ENCODE measurements around the gene C10orf67.

Gene C10orf67

DNA sequence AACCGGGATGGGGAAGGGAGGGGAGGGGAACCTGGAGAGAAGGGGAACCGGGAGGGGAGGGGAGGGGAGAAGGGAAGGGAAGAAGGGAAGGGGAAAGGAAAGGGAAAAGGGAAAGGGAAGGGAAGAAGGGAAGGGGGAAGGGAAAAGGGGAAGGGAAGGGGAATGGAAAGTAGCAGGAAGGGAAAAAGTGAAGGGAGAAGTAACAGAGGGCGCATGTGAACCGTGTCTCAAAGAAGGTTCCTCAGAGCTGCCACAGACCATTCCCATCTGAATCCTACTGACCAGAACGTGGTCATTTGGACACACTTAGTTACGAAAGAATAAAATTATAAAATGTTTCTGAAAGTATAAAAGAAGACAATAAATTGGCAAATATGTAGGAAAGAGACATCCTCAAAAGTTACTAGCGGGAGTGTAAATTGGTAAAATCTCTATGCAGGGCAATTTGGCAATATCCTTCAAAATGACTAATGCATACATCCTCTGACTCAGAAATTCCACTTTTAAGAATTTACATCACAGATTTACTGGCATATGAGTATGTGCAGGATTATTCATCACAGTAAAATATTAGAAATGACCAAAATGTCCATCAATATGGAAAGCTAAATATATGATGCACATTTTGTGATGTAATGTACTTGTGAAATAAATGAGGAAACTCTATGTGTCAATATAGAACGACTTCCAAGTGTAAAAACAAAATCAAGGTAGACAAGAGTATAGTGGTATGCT lies 12.9 kb downstream of the C10orf67 start:
- Histone ChIP-seq H3K27ac (ENCODE audit: low read depth, low read length) (no peak overlapping the region), H3K27me3 (ENCODE audit: control insufficient read depth, insufficient read depth, low read length) (no peaks in the 10 kb centered on the region), H3K4me1 (ENCODE audit: control insufficient read depth, insufficient read depth, low read length) (no peaks in the 10 kb centered on the region)

GRCh38 chr10:23330948-23331347 lies 13.6 kb downstream of the C10orf67 start:
- Histone ChIP-seq H3K27me3 (ENCODE audit: control insufficient read depth, insufficient read depth, low read length) (no peaks in the 10 kb centered on the region), H3K36me3 (ENCODE audit: control insufficient read depth, insufficient read depth, low read length) (no peaks in the 10 kb centered on the region), H3K9ac (ENCODE audit: low read length) (no peak overlapping the region), H3K27ac (ENCODE audit: low read depth, low read length) (no peak overlapping the region), H3K4me3 (ENCODE audit: low read length) (no peak overlapping the region), H3K4me1 (ENCODE audit: control insufficient read depth, insufficient read depth, low read length) (no peaks in the 10 kb centered on the region)

More for the DNA sequence above, 12.9 kb downstream of the C10orf67 start:
- Histone ChIP-seq H3K36me3 (ENCODE audit: control insufficient read depth, insufficient read depth, low read length) (no peaks in the 10 kb centered on the region), H3K4me3 (ENCODE audit: low read length) (no peak overlapping the region), H3K9ac (ENCODE audit: low read length) (no peak overlapping the region)

GRCh38 chr10:23326544-23327307 lies 17.9 kb downstream of the C10orf67 start:
- Histone ChIP-seq H3K9ac (ENCODE audit: low read length) (no peak overlapping the region), H3K27ac (ENCODE audit: low read depth, low read length) (no peak overlapping the region), H3K36me3 (ENCODE audit: control insufficient read depth, insufficient read depth, low read length) (no peaks in the 10 kb centered on the region), H3K4me1 (ENCODE audit: control insufficient read depth, insufficient read depth, low read length) (no peaks in the 10 kb centered on the region), H3K4me3 (ENCODE audit: low read length) (no peak overlapping the region), H3K27me3 (ENCODE audit: control insufficient read depth, insufficient read depth, low read length) (no peaks in the 10 kb centered on the region)

DNA sequence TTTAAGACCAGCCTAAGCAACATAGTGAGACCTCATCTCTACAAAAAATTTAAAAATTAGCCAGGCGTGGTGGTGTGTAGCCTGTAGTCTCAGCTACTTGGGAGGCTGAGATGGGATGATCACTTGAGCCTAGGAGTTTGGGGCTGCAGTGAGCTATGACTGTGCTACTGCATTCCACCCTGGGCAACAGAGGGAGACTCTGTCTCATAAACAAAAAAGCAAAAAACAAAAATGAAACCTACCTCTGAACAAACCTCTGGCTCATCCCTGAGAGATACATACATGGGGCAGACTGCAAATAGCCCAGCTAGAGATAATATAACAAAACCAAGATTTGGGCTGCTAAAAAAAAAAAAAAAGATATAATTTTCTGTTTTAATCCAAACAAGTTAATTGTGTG lies 19.5 kb downstream of the C10orf67 start:
- Histone ChIP-seq H3K4me1 (ENCODE audit: control insufficient read depth, insufficient read depth, low read length) (no peaks in the 10 kb centered on the region), H3K27me3 (ENCODE audit: control insufficient read depth, insufficient read depth, low read length) (no peaks in the 10 kb centered on the region), H3K9ac (ENCODE audit: low read length) (no peak overlapping the region), H3K4me3 (ENCODE audit: low read length) (no peak overlapping the region), H3K27ac (ENCODE audit: low read depth, low read length) (no peak overlapping the region), H3K36me3 (ENCODE audit: control insufficient read depth, insufficient read depth, low read length) (no peaks in the 10 kb centered on the region)

DNA sequence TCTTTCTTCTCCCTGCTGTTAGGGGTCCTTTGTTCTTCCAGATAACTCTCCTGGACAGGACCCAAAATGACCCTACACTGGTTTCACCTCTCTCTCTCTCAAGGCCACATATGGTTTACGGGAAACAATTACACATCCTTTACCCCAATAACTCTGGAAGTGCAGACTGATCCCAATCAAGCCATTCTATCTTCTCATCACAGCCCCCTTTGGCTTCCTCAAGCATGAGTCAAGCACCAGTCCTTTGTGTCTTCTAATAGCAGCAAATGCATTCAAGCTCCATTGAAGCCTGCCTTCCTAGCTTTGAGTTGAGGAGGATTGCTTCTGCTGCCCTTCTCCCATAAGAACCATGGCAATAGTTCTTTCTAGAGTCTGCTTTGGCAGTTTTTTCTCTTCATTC lies 20.2 kb downstream of the C10orf67 start:
- Histone ChIP-seq H3K36me3 (ENCODE audit: control insufficient read depth, insufficient read depth, low read length) (no peaks in the 10 kb centered on the region), H3K9ac (ENCODE audit: low read length) (no peak overlapping the region)

GRCh38 chr10:23322082-23322481 lies 22.5 kb downstream of the C10orf67 start:
- Histone ChIP-seq H3K36me3 (ENCODE audit: control insufficient read depth, insufficient read depth, low read length) (no peaks in the 10 kb centered on the region), H3K4me1 (ENCODE audit: control insufficient read depth, insufficient read depth, low read length) (no peaks in the 10 kb centered on the region), H3K4me3 (ENCODE audit: low read length) (no peak overlapping the region), H3K27ac (ENCODE audit: low read depth, low read length) (no peak overlapping the region), H3K27me3 (ENCODE audit: control insufficient read depth, insufficient read depth, low read length) (no peaks in the 10 kb centered on the region), H3K9ac (ENCODE audit: low read length) (no peak overlapping the region)

More for the DNA sequence above, 20.2 kb downstream of the C10orf67 start:
- Histone ChIP-seq H3K27me3 (ENCODE audit: control insufficient read depth, insufficient read depth, low read length) (no peaks in the 10 kb centered on the region), H3K27ac (ENCODE audit: low read depth, low read length) (no peak overlapping the region), H3K4me3 (ENCODE audit: low read length) (no peak overlapping the region), H3K4me1 (ENCODE audit: control insufficient read depth, insufficient read depth, low read length) (no peaks in the 10 kb centered on the region)

- Histone ChIP-seq H3K27me3 (ENCODE audit: control insufficient read depth, insufficient read depth, low read length) (no peaks in the 10 kb centered on the region), H3K36me3 (ENCODE audit: control insufficient read depth, insufficient read depth, low read length) (no peaks in the 10 kb centered on the region), H3K4me3 (ENCODE audit: low read length) (no peak overlapping the region), H3K9ac (ENCODE audit: low read length) (no peak overlapping the region), H3K4me1 (ENCODE audit: control insufficient read depth, insufficient read depth, low read length) (no peaks in the 10 kb centered on the region), H3K27ac (ENCODE audit: low read depth, low read length) (no peak overlapping the region)
Observed at GRCh38 chr10:23319835-23320234, 24.8 kb downstream of the C10orf67 start.

DNA sequence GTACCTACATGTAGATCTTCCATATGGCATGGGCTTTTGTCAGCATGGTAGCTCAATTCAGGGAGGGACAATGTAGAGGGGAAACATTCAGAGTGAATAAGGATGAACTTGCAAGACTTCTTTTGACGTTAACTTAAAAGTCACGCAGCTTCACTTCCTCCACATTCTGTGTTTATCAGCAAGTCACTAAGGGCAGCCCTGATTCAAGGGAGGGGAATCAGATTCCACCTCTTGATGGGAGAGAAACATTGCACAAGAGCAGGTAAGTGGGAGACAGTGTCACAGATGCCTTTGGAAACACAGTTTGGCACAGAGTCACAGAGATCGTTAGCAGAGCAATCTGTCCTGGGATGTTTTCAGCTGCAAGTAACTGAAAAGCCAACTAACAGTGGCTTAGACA lies 26.2 kb downstream of the C10orf67 start:
- Histone ChIP-seq H3K27me3 (ENCODE audit: control insufficient read depth, insufficient read depth, low read length) (no peaks in the 10 kb centered on the region), H3K4me1 (ENCODE audit: control insufficient read depth, insufficient read depth, low read length) (no peaks in the 10 kb centered on the region), H3K4me3 (ENCODE audit: low read length) (no peak overlapping the region), H3K27ac (ENCODE audit: low read depth, low read length) (no peak overlapping the region), H3K36me3 (ENCODE audit: control insufficient read depth, insufficient read depth, low read length) (no peaks in the 10 kb centered on the region), H3K9ac (ENCODE audit: low read length) (no peak overlapping the region)

DNA sequence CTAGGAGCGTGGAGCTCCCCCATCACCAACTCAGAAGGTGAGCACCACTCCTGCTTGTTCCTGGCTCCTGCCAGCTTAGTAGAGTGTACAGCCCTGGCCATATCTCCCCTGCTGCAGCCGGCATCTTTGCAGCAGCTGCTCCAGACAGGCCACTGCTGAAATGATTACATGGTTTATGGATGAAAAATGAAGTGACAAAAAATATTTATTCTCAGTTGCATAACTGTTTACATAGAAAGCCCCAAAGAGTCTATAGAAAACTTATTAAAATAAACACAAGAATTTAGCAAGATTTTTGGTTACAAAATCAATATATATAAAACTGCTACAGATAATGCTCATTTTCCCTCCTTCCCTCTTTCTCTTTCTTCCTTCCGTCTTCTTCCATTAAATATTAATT lies 27.2 kb downstream of the C10orf67 start:
- Histone ChIP-seq H3K27ac (ENCODE audit: low read depth, low read length) (no peak overlapping the region), H3K27me3 (ENCODE audit: control insufficient read depth, insufficient read depth, low read length) (no peaks in the 10 kb centered on the region), H3K4me3 (ENCODE audit: low read length) (no peak overlapping the region), H3K4me1 (ENCODE audit: control insufficient read depth, insufficient read depth, low read length) (no peaks in the 10 kb centered on the region), H3K9ac (ENCODE audit: low read length) (no peak overlapping the region), H3K36me3 (ENCODE audit: control insufficient read depth, insufficient read depth, low read length) (no peaks in the 10 kb centered on the region)

GRCh38 chr10:23316406-23316805 lies 28.2 kb downstream of the C10orf67 start:
- Histone ChIP-seq H3K27me3 (ENCODE audit: control insufficient read depth, insufficient read depth, low read length) (no peaks in the 10 kb centered on the region), H3K27ac (ENCODE audit: low read depth, low read length) (no peak overlapping the region), H3K9ac (ENCODE audit: low read length) (no peak overlapping the region), H3K4me1 (ENCODE audit: control insufficient read depth, insufficient read depth, low read length) (no peaks in the 10 kb centered on the region), H3K4me3 (ENCODE audit: low read length) (no peak overlapping the region), H3K36me3 (ENCODE audit: control insufficient read depth, insufficient read depth, low read length) (no peaks in the 10 kb centered on the region)

- H3K27ac ChIP-seq (ENCODE audit: low read depth, low read length), result no peak overlapping the region
- H3K4me3 ChIP-seq (ENCODE audit: low read length), result no peak overlapping the region
- H3K4me1 ChIP-seq (ENCODE audit: control insufficient read depth, insufficient read depth, low read length), result no peaks in the 10 kb centered on the region
- no peaks in the 10 kb centered on the region for H3K27me3 ChIP-seq (ENCODE audit: control insufficient read depth, insufficient read depth, low read length)
- no peaks in the 10 kb centered on the region for H3K36me3 ChIP-seq (ENCODE audit: control insufficient read depth, insufficient read depth, low read length)
- H3K9ac ChIP-seq (ENCODE audit: low read length), result no peak overlapping the region
Observed at GRCh38 chr10:23315966-23316365, 28.6 kb downstream of the C10orf67 start.

GRCh38 chr10:23314835-23315239 lies 29.8 kb downstream of the C10orf67 start:
- Histone ChIP-seq H3K4me3 (ENCODE audit: low read length) (no peak overlapping the region), H3K27me3 (ENCODE audit: control insufficient read depth, insufficient read depth, low read length) (no peaks in the 10 kb centered on the region), H3K36me3 (ENCODE audit: control insufficient read depth, insufficient read depth, low read length) (no peaks in the 10 kb centered on the region), H3K4me1 (ENCODE audit: control insufficient read depth, insufficient read depth, low read length) (no peaks in the 10 kb centered on the region), H3K9ac (ENCODE audit: low read length) (no peak overlapping the region), H3K27ac (ENCODE audit: low read depth, low read length) (no peak overlapping the region)

DNA sequence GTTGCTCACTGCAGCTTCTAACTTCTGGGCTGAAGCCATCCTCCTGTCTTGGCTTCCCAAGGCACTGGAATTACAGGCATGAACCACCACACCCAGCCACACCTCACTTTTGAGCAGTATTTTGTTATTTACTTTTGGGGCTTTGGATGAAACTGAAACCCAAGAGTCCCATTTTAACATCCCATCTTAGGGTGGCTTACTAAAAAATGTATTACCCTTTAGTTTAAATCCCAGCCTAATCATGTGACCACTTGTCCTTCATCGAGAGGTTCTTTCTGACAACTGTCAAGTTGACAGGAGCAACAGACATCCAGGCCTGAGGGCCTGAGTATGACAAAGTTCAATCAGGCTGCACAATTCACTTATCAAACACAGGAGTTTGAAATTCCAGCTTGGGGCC lies 33.6 kb downstream of the C10orf67 start:
- Histone ChIP-seq H3K36me3 (ENCODE audit: control insufficient read depth, insufficient read depth, low read length) (no peaks in the 10 kb centered on the region), H3K9ac (ENCODE audit: low read length) (no peak overlapping the region), H3K27me3 (ENCODE audit: control insufficient read depth, insufficient read depth, low read length) (no peaks in the 10 kb centered on the region), H3K4me1 (ENCODE audit: control insufficient read depth, insufficient read depth, low read length) (no peaks in the 10 kb centered on the region), H3K27ac (ENCODE audit: low read depth, low read length) (no peak overlapping the region), H3K4me3 (ENCODE audit: low read length) (no peak overlapping the region)

Data from rectal smooth muscle tissue (tissue), 1 donor.